Measurements from ENCODE around the gene STEAP3. TPM values are rescaled to one million over a fixed set of nuclear protein-coding genes. Genes with fewer than 3 reads are reported as not detected.

STEAP3 gene
- polyA plus RNA-seq, 1 donor from 2014 or later = not detected

DNA sequence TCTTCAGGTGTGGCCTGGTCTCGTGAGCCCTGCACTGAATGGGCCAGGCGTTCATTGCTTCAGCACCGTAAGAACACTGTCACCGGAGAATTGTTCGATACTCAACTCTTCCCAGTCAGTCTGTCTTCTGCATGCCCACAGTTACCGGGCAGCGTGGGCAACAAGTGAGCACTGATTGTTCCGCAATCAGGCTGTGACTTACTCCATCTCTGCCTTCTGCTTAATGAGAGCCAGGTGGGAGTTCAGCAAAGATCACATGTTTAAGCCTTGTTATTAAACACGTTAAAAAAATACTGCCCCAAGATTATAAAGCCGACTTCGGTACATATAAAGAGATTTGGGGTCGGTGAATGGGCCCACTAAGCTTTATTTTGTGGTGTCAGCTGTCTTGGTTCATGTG lies 3.7 kb downstream of the STEAP3 start:
- Histone ChIP-seq H3K9me3 (ENCODE audit: low read length) (no peaks in the 10 kb centered on the region), H3K4me2 (ENCODE audit: low read length) (no peak overlapping the region), H3K27me3 (ENCODE audit: insufficient read depth, low read depth, low read length) (peaks cover 40% of the 10 kb centered on the region), H3K4me3 (ENCODE audit: low read length) (no peak overlapping the region), H2AFZ (ENCODE audit: low read depth, low read length) (no peak overlapping the region), H3F3A (ENCODE audit: insufficient read depth, low read length, poor library complexity, severe bottlenecking) (no peaks in the 10 kb centered on the region), H4K20me1 (ENCODE audit: insufficient read depth) (no peaks in the 10 kb centered on the region), H3K9me2 (ENCODE audit: insufficient read depth, low read length) (no peaks in the 10 kb centered on the region), H3K9ac (ENCODE audit: low read length) (no peak overlapping the region), H3K79me2 (replicated peaks; ENCODE audit: insufficient read depth, low read length) (no peaks in the 10 kb centered on the region), H3K36me3 (ENCODE audit: insufficient read depth, low read length) (no peaks in the 10 kb centered on the region), H3K27ac (ENCODE audit: low read length) (no peak overlapping the region)
- TF ChIP-seq, protein P1, sequence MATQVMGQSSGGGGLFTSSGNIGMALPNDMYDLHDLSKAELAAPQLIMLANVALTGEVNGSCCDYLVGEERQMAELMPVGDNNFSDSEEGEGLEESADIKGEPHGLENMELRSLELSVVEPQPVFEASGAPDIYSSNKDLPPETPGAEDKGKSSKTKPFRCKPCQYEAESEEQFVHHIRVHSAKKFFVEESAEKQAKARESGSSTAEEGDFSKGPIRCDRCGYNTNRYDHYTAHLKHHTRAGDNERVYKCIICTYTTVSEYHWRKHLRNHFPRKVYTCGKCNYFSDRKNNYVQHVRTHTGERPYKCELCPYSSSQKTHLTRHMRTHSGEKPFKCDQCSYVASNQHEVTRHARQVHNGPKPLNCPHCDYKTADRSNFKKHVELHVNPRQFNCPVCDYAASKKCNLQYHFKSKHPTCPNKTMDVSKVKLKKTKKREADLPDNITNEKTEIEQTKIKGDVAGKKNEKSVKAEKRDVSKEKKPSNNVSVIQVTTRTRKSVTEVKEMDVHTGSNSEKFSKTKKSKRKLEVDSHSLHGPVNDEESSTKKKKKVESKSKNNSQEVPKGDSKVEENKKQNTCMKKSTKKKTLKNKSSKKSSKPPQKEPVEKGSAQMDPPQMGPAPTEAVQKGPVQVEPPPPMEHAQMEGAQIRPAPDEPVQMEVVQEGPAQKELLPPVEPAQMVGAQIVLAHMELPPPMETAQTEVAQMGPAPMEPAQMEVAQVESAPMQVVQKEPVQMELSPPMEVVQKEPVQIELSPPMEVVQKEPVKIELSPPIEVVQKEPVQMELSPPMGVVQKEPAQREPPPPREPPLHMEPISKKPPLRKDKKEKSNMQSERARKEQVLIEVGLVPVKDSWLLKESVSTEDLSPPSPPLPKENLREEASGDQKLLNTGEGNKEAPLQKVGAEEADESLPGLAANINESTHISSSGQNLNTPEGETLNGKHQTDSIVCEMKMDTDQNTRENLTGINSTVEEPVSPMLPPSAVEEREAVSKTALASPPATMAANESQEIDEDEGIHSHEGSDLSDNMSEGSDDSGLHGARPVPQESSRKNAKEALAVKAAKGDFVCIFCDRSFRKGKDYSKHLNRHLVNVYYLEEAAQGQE (IDR thresholded peaks at IDR 0.05; ENCODE audit: borderline replicate concordance) = no peak
- TF ChIP-seq MXI1 (conservative IDR thresholded peaks at IDR 0.05; ENCODE audit: poor library complexity, severe bottlenecking) (no peak), TAF1 (IDR thresholded peaks at IDR 0.05; ENCODE audit: low read depth) (no peak), SMC3 (conservative IDR thresholded peaks at IDR 0.05; ENCODE audit: poor library complexity) (no peak), EP300 (conservative IDR thresholded peaks at IDR 0.05; ENCODE audit: poor library complexity, severe bottlenecking) (no peak), POLR2AphosphoS5 (IDR thresholded peaks at IDR 0.05) (no peak), EZH2 (IDR thresholded peaks at IDR 0.05; ENCODE audit: borderline replicate concordance, insufficient read depth, low read length, poor library complexity, severe bottlenecking) (no peak), RAD21 (conservative IDR thresholded peaks at IDR 0.05) (no peak)
- TF ChIP-seq, protein P2, sequence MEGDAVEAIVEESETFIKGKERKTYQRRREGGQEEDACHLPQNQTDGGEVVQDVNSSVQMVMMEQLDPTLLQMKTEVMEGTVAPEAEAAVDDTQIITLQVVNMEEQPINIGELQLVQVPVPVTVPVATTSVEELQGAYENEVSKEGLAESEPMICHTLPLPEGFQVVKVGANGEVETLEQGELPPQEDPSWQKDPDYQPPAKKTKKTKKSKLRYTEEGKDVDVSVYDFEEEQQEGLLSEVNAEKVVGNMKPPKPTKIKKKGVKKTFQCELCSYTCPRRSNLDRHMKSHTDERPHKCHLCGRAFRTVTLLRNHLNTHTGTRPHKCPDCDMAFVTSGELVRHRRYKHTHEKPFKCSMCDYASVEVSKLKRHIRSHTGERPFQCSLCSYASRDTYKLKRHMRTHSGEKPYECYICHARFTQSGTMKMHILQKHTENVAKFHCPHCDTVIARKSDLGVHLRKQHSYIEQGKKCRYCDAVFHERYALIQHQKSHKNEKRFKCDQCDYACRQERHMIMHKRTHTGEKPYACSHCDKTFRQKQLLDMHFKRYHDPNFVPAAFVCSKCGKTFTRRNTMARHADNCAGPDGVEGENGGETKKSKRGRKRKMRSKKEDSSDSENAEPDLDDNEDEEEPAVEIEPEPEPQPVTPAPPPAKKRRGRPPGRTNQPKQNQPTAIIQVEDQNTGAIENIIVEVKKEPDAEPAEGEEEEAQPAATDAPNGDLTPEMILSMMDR (IDR thresholded peaks at IDR 0.05; ENCODE audit: poor library complexity, severe bottlenecking) = no peak

DNA sequence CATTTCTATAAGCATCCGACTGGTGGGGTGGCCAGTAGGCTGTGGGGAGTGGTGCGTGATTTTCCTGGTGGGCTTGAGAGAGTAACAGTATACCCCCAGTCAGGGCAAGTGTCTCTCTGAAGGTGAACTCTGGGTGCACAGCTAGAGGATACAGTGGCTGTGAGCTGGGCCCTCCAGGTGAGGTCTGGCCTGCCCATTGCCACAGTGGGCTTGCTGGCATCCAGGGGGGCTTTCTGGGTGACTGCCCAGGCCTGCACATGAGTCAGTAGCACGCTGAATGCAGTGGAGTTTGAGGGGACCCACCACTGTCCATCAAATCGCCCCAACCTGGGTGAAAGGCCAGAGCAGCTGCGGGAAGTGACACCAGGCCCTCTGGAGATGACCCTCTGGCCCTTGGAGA lies 4.5 kb downstream of the STEAP3 start:
- no peak overlapping the region for H2AFZ ChIP-seq (ENCODE audit: low read depth, low read length)
- no peak overlapping the region for H3K4me2 ChIP-seq (ENCODE audit: low read length)
- no peak overlapping the region for H3K27ac ChIP-seq (ENCODE audit: low read length)
- H3K79me2 ChIP-seq (replicated peaks; ENCODE audit: insufficient read depth, low read length) = no peaks in the 10 kb centered on the region
- no peak overlapping the region for H3K4me3 ChIP-seq (ENCODE audit: low read length)
- H3K9ac ChIP-seq (ENCODE audit: low read length) = no peak overlapping the region
- no peaks in the 10 kb centered on the region for H3K9me3 ChIP-seq (ENCODE audit: low read length)
- TF ChIP-seq EP300 (conservative IDR thresholded peaks at IDR 0.05; ENCODE audit: poor library complexity, severe bottlenecking) (no peak), POLR2AphosphoS5 (IDR thresholded peaks at IDR 0.05) (no peak), TAF1 (IDR thresholded peaks at IDR 0.05; ENCODE audit: low read depth) (no peak), EZH2 (IDR thresholded peaks at IDR 0.05; ENCODE audit: borderline replicate concordance, insufficient read depth, low read length, poor library complexity, severe bottlenecking) (no peak), MXI1 (conservative IDR thresholded peaks at IDR 0.05; ENCODE audit: poor library complexity, severe bottlenecking) (no peak), RAD21 (conservative IDR thresholded peaks at IDR 0.05) (no peak), SMC3 (conservative IDR thresholded peaks at IDR 0.05; ENCODE audit: poor library complexity) (no peak)
- TF ChIP-seq, protein P1 (IDR thresholded peaks at IDR 0.05; ENCODE audit: borderline replicate concordance) = no peak
- TF ChIP-seq, protein P2 (IDR thresholded peaks at IDR 0.05; ENCODE audit: poor library complexity, severe bottlenecking) = no peak
- H3K9me2 ChIP-seq (ENCODE audit: insufficient read depth, low read length) = no peaks in the 10 kb centered on the region
- no peaks in the 10 kb centered on the region for H4K20me1 ChIP-seq (ENCODE audit: insufficient read depth)
- H3F3A ChIP-seq (ENCODE audit: insufficient read depth, low read length, poor library complexity, severe bottlenecking) = no peaks in the 10 kb centered on the region
- no peaks in the 10 kb centered on the region for H3K36me3 ChIP-seq (ENCODE audit: insufficient read depth, low read length)
- H3K27me3 ChIP-seq (ENCODE audit: insufficient read depth, low read depth, low read length) = peaks cover 32% of the 10 kb centered on the region
